GM19438 (cell line): ENCODE results near the gene SH2B3.
"Not testable (repeated sequence)": the region's sequence is repeated elsewhere in the genome, so short reads cannot be mapped to it uniquely, and the experiment has no call there.

ENCODE experiments used
- ATAC-seq: cut with Tn5 transposase; IDR thresholded peaks from one replicate; pipeline ENCODE4 v1.9.1; 2021; ENCODE audit warnings: low read depth; ENCODE audit not compliant: unreplicated experiment

The SH2B3 gene

GRCh38 chr12:111405859-111406473 lies at the start of gene SH2B3:
SH2B3 (plus strand) TSS chr12:111405923; CDS start chr12:111418146, 12,223 bp downstream.
- peak; percentile 4 for ATAC-seq

- ATAC-seq, result no peak
Measured at GRCh38 chr12:111359231-111359913, 46.4 kb upstream of the SH2B3 start.

- no peak for ATAC-seq
Measured at GRCh38 chr12:111359914-111360276, 45.8 kb upstream of the SH2B3 start.

- no peak for ATAC-seq
Measured at GRCh38 chr12:111360325-111360930, 45.3 kb upstream of the SH2B3 start.

- no peak for ATAC-seq
Measured at GRCh38 chr12:111361073-111361716, 44.5 kb upstream of the SH2B3 start.

GRCh38 chr12:111361717-111362576 lies 43.8 kb upstream of the SH2B3 start:
- ATAC-seq, result no peak

GRCh38 chr12:111362687-111363475 lies 42.8 kb upstream of the SH2B3 start:
- ATAC-seq, result no peak

- no peak for ATAC-seq
Measured at GRCh38 chr12:111363578-111363977, 42.1 kb upstream of the SH2B3 start.

GRCh38 chr12:111366075-111366474 lies 39.6 kb upstream of the SH2B3 start:
- ATAC-seq, result no peak

- ATAC-seq, result no peak
Measured at GRCh38 chr12:111366583-111366982, 39.1 kb upstream of the SH2B3 start.

GRCh38 chr12:111367661-111368221 lies 38.0 kb upstream of the SH2B3 start:
- ATAC-seq, result no peak

- ATAC-seq, result no peak
Measured at GRCh38 chr12:111368291-111368787, 37.4 kb upstream of the SH2B3 start.

GRCh38 chr12:111368788-111369495 lies 36.8 kb upstream of the SH2B3 start, which contains the start of gene PHETA1:
PHETA1 (minus strand) TSS chr12:111369095; CDS start chr12:111363427, 5,668 bp downstream.
- peak; percentile 94 for ATAC-seq

GRCh38 chr12:111369496-111370220 lies 36.1 kb upstream of the SH2B3 start:
- no peak for ATAC-seq

- not testable (repeated sequence) for ATAC-seq
Measured at GRCh38 chr12:111373231-111373630, 32.5 kb upstream of the SH2B3 start.

GRCh38 chr12:111377440-111377839 lies 28.3 kb upstream of the SH2B3 start:
- ATAC-seq, result no peak

GRCh38 chr12:111379942-111380554 lies 25.7 kb upstream of the SH2B3 start:
- no peak for ATAC-seq
